ENCODE results near the gene PCDH18.
"Not testable (repeated sequence)": the region's sequence is repeated elsewhere in the genome, so short reads cannot be mapped to it uniquely, and the experiment has no call there.

The PCDH18 gene, protein sequence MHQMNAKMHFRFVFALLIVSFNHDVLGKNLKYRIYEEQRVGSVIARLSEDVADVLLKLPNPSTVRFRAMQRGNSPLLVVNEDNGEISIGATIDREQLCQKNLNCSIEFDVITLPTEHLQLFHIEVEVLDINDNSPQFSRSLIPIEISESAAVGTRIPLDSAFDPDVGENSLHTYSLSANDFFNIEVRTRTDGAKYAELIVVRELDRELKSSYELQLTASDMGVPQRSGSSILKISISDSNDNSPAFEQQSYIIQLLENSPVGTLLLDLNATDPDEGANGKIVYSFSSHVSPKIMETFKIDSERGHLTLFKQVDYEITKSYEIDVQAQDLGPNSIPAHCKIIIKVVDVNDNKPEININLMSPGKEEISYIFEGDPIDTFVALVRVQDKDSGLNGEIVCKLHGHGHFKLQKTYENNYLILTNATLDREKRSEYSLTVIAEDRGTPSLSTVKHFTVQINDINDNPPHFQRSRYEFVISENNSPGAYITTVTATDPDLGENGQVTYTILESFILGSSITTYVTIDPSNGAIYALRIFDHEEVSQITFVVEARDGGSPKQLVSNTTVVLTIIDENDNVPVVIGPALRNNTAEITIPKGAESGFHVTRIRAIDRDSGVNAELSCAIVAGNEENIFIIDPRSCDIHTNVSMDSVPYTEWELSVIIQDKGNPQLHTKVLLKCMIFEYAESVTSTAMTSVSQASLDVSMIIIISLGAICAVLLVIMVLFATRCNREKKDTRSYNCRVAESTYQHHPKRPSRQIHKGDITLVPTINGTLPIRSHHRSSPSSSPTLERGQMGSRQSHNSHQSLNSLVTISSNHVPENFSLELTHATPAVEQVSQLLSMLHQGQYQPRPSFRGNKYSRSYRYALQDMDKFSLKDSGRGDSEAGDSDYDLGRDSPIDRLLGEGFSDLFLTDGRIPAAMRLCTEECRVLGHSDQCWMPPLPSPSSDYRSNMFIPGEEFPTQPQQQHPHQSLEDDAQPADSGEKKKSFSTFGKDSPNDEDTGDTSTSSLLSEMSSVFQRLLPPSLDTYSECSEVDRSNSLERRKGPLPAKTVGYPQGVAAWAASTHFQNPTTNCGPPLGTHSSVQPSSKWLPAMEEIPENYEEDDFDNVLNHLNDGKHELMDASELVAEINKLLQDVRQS

DNA sequence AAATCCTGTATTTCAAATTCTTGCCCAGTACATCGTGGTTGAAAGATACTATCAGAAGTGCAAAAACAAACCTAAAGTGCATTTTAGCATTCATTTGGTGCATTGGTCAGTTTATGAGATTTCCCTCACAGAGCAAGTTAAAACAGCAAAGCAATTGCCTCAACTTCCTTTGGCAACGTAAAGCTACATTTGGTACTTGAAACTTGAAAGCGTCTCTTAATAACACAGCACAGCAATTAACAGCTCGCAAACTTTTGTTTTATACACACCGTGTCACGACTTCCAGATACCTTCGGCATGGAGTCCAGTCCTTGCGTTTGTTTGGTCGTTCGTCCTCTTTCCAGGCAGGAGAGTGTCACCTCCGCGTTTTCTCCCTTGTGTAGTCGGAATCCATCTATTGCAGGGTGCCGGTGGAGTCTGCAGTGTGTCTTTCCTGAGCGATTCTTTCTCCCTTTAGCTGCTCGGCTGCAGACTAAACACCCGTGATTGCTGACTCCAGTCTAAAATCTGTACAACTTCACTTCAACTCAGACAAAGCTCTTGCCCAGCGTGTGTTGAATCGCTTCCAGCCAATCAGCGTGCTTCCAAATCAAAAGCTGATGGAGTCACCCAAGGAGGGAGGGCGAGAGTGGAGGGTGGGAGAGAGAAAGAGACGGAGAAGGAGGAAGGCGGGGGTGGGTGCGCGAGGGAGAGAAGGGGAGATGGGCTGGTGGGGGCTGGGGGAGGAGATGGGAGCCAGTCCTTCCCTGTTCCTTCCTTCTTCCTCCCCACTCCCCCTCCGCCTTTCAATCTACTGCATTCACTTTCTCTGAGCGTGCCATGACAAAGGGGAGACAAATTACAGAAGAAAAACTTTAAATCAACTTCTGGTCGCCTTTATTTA, at the start of gene PCDH18:
Gene PCDH18 (minus strand): TSS at position 509 of the 883 bp plus-strand sequence. CDS start 406 bp downstream, at position 103.
- peak; percentile 23 for DNase-seq

DNA sequence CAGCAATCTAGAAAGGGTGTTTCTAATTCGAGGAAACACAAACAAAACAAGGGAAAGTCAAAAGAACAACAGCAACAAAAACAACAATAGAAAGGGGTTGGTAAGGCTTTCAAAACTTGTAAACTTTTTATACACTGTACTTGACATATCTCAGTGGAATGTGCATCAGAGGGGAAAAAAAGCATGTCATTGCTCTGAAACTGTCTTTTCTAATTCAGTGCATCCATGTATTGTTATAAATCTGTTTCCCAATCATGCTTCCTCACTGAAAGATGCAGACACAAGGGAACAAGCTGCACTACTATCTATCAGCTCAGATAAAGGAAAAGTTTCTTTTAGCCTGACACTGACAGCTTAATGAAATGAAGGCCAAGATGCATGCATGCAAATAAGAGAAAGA, 44.2 kb upstream of the PCDH18 start:
- DNase-seq = no peak

DNA sequence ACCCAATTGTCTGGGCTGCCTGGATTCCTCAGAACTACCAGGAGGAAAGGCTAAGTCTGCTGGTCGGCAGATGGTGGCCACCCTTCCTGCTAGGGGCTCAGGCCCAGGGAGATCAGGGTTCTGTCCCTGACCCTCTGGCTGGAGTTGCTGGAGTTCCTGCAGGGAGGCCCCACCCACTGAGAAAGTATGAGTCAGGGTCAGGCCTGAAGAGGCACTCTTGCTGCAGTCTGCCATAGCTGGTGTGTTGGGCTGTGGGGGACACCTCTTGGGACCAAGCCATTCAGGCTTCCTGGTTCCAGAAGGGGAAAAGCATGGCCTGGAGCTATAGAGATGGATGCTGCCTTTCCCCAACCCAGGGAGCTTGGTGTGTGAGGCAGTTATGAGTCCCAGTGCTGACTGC, 40.4 kb upstream of the PCDH18 start:
- DNase-seq = no peak

DNA sequence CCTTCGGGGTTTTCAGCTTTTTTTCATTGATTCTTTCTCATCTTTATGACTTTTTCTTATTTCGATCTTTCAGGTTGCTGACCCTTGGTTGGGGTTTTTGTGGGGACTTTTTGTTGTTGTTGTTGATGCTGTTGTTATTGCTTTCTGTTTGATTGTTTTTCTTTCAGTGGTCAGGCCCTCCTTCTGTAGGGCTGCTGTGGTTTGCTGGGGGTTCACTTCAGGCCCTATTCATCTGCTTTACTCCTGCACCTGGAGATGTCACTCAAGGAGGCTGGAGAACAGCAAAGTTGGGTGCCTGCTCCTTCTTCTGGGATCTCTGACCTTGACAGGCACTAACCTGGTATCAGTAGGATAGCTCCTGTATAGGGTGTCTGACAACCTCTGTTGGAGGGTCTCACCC, 39.9 kb upstream of the PCDH18 start:
- no peak for DNase-seq

DNA sequence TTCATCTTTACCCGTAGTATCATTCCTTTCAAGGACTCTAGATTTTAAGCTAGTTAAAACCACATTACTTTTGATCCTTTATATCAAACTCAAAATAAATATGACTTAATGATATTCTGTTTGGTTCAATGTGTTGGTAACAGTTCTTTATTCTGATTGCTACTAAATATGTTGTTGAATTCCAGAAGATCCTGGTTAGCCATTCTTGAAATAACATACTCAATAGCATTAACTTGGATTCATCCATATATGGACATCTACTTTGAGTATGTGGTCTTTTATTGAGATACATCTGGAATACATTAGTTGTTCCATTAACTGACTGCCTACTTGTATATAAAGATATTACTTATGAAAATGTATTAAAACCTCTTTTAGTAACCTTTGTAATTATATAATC, 27.5 kb upstream of the PCDH18 start:
- no peak for DNase-seq

DNA sequence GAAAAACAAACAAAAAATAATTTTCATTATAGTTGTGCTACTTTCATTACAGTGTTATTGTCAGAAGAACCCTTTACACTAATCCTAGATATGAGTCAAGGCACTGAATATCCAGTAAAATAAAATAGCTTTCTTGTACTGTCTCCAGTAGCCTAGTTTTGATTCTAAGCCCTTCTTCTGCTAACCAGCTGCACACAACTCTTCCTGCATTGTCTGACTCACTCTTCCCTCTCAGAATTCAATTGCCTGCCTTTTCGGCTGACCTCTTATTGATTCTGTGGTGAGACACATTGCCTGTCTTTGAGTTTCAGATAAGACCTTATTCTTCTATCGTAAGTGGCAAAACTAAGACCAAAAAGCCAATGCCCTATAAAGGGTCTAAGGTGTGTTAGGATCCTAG, 26.7 kb upstream of the PCDH18 start:
- DNase-seq = no peak

DNA sequence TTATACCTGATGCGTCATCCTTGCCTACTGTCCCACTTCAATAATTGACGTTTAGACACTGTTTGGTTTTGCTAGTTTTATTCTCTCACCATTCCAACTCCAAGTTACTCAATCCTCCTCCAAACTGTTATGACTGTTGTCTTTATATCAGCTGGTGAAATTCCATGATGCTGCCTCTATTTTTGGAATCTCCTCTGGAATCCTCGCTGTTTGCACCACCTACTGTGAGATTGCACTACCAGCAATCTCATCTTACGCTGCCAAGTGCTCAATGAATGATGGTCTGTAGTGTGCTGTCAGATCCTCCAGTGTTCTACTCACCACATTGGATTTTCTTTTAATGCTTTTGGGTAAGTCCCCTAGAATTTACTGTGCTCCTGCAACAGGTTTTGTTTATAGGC, 13.2 kb upstream of the PCDH18 start:
- no peak for DNase-seq

DNA sequence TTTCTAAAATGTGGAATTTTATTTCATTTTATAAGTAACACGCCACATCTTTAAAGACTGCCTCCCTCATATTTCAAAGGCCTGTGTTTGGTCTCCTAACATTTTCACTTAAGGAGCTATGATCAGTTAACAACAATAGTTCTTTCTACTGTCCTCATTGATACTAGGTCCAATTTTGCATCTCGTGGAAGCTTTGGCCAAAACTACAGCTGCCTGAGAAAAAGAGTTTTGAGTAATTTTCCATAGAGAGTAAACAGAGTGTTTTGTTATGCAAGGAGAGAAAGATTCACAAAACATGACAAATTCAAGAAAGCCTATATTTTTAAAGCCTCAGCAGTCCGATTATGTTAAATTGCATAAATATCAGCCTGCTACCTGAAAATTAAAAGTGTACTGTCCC, 11.4 kb upstream of the PCDH18 start:
- DNase-seq = no peak

DNA sequence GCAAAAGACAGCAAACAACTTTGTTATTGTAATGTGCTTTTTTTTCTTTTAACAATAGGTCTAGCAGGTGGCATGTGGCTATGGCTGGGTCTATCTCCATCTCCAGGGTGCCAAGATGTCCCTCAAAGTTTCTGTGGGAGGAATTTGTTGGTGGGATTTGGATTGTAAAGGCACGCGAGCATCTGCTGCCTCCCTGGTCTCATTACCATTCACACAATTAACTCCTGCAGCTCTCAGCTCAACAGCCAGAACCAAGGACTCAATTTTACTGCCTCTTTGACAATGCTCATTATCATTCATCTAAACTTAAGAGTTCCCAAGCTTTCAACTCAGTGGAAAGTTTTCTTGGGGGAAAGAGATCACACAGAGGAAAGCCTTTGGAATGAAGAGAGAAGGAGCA, 10.9 kb upstream of the PCDH18 start:
- DNase-seq = no peak

DNA sequence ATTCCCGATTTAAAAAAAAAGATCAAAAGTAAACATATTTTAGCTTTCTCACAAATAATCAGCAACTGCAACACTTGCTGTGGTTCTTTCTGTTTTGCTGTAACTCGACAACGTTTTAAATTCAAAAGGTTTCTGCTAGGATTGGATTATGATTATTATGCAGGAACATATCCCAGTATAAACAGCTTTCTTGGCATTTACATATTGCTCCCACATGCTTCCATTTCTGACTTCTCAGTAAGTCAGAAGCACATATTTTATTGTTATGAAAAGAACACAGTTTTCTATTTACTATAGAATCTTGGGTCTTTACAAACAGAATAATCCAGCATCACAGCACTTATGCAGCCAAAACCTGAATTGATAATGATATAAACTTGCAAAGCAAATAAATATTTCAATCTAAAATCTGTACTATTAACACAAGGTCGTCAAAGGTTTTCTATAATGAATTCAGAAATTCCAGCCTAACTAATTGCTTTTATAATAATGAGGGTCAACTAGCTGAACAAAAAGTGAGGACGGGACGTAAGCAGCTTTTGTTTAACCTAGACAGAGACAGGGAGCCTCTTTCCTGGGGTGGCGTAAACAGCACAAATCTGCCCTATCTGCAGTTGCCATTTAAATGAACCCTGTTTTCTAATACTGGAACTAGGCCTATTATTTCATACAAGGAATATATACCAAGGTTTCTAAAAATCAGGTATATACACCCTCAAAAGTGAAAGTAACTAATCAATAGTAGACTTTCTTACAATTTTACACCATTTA, 9.8 kb upstream of the PCDH18 start:
- no peak for DNase-seq

DNA sequence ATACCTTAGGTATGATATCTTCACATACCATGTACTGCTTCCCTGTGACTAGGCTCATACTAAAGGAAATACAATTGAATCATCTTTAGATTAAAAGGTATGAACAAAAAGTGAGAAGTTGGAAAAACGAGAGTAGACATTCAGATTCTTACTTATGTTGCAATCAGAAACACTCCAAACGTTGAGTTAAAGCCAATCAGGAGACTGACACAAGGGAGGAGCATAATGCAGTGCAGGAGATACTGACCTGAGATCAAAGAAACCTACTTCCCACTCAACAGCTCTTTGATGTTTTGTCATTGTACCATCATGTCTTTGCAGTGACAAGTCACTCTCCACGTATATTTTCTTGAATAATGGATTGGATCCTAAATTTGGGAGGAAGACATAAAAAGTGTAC, 8.9 kb upstream of the PCDH18 start:
- no peak for DNase-seq

DNA sequence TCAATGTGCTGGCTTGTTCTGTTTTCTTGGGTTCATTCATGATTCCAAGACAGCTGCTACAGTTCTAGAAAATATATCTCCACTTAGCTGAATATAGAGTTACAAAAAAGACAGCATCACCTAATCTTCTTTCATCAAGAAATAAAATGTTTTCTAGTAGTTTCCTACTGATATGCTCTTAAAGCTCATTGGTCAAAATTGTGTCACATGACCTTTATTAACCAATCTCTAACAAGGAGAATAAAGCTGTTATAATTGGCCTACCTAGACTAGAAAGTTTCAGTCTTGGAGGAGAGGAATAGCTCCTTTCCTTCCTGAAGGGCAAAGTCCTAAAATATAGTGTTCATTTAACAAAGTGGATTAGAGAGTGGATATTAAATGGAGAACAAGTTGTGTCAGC, 8.1 kb upstream of the PCDH18 start:
- DNase-seq = no peak

DNA sequence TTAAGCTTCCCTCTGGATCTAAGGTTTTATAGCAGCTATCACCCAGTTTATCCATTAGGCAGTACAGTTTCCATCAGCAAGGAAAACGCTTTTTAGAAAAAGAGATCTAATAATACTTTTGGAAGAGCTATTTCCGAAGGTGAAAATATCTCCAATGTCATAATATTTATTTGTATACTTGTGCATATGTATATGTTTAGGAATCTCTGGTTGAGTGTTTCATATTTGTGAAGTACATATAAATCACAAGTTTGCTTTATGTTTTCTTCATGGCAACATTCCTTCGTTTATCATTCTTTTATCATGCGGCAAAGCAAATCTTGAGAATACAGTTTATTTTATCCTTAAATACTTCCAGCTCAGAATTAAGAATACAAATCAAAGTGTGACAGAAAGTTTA, 6.2 kb upstream of the PCDH18 start:
- DNase-seq = no peak

DNA sequence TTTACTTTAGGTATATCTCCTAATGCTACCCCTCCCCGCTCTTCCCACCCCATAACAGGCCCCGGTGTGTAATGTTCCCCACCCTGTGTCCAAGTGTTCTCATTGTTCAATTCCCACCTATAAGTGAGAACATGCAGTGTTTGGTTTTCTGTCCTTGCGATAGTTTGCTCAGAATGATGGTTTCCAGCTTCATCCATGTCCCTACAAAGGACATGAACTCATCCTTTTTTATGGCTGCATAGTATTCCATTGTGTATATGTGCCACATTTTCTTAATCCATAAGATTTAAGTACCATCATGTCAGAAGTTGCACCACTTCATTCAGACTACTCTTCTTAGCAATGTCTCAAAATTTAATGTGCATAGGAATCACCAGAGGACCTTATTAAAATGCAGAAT, 5.5 kb upstream of the PCDH18 start:
- DNase-seq = not testable (repeated sequence)

DNA sequence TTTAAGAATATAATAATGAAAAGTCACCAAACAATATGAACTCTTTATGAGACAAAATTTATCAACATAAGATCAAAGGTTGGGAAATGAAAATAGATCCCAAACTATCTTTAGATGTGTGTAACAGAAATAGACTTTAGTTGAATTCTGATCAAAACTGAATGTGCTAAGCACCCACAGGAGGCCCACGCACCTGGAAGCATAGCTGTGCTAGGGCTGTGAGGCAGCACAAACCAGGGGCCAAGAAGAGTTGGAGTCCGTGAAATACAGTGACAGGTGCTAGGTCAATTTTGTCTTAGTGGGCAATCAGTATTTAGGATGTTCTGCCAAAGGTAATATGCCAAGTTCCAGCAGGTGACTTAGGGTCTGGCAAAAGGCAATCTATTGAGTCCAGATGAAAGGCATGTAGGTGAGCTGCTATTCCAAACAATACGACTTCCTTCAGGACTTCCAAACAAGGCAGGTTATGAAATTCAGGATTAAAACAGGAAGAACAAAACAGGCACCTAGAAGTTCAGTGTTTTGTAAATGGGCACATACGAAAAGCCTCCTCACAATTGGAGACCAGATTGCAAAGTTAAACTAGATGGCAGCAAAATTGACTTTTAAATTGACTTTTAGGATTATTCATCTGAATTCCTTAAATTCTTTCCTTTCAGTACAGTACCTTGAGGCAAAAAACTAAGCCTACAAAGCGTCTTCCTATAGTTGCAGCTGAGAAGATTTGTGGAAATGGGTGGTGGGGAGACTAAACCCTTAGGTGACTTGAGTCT, 4.7 kb upstream of the PCDH18 start:
- no peak for DNase-seq

DNA sequence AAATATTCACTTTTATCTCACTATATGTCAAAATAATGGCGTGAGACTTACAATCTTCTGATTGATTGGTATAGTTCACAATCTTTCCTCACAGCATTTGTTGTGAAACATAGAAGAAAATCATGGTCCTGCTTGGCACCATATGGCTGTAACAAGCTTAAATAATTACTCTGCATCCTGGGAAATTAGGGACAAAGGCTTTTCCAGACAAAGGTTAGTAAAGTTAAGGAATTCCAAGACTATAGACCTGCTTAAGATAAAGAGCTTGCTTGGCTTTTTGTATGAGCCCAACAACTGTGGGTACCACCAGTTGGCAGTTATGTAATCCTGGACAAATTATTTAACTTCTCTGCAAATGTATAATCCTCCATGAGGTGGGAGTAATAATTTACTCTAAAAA, 3.4 kb upstream of the PCDH18 start:
- DNase-seq = no peak

DNA sequence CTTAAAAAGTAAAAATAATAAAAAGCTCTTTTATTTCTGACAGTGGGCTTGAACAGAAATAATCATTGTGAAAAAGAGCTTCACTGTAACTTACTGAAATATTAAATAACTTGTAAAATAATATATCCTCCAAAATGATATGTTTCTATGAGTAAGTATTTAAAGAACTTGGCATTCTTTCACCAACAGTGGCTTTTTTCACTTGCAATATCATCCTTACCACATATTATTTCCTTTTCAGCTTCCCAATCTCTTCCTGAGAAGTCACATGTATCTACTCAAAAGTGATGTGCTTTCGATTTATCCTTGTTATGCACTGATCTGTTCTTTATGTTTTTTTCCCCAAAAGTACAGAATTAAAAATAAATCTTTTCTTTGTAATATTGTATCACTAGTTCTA, 2.2 kb upstream of the PCDH18 start:
- no peak for DNase-seq

DNA sequence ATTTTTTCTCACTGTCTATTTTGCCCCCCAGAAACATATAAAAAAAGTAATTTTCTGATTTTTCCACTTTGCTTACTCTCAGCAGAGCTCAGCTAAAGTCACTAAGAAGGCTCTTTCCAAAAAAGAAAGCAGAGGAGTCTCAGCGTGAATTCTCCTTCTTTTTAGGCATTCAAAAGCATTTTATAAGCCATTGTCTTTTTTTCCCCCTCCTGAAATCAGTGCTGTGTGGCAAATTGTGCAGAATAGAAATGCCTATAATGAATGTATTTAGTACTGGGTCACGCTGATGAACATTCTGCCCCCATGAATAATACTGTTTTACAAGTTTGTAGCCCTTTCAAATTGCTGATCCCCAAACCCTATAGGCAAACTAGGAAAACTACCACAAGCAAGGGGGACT, 1.6 kb upstream of the PCDH18 start:
- DNase-seq = no peak

DNA sequence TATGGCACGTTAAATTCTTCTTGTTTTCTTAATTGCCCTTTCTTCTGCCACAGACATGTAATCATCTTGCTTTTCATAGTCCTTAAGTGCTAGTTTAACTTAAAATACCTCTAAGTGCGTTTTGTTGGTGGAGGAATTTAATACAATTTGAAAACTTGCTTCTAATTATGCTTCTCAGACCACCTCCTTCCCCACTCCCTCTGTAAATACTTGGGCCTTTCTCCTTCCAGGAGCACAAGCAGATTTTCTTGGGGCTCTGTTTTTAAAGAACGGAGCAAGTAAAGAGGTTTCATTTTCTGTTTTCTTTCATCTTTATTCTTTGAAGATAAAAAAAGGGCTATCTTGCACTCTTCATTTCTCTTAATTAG, 559 bp upstream of the PCDH18 start:
- DNase-seq = no peak

DNA sequence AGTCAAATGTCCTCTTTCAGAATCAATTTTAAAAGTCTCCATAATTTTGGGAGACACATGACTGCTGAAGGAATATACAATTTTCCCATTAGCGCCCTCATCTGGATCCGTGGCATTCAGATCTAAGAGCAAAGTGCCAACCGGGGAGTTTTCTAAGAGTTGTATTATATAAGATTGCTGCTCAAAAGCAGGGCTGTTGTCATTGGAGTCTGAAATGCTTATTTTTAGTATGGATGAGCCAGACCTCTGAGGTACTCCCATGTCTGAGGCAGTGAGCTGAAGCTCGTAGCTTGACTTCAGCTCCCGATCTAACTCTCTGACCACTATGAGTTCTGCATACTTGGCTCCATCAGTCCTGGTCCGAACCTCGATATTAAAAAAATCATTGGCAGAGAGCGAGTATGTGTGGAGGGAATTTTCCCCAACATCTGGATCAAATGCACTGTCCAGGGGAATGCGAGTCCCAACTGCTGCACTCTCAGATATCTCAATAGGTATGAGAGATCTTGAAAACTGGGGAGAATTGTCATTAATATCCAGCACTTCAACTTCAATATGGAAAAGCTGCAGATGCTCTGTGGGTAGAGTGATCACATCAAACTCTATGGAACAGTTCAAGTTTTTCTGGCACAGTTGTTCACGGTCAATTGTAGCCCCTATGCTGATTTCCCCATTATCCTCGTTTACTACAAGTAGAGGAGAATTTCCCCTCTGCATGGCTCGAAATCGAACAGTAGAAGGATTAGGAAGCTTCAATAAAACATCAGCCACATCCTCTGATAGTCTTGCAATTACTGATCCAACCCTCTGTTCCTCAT, 917 bp downstream of the PCDH18 start:
- DNase-seq = no peak
